Erythroblast (primary cell): ENCODE data around the gene HADH.

Experiments used
- GATA1 ChIP-seq: IDR thresholded peaks from 2 replicates; pipeline ENCODE4 v1.6.1; 2011; ENCODE audit warnings: low read depth, mild to moderate bottlenecking, control low read depth, low read length, moderate library complexity
- POLR2A ChIP-seq: IDR thresholded peaks from 2 replicates; pipeline ENCODE4 v1.6.1; 2011; ENCODE audit warnings: mild to moderate bottlenecking, low read length

DNA sequence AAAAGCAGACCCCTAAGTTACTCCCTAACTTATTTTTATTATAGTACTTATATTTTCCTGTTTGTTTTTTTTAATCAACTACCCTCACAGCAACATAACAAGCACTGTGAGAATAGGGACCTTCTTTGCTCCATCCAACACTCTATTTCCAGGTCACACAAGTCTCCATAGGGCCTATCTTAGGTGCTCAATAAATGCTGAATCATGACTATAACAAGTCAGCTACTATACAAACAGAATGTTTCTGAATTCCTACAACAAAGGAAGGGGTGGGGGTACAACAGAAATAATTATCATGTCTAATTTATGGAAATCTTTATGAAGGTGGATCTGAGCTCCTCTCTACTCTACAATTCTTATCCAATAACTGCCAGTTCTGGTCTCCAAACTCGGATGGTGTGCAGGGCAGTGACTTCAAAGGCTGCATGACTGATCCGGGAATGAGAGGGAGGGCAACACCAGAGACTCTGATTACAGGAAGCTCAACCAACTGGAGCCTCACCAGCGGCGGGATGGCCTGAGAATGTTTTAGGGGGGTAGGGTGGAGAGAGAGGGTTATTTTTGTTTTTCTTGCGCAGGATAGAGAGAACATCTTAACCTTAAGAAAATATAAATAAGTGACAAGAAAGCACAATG lies 71.1 kb downstream of the HADH start:
- no peak for TF ChIP-seq POLR2A
- TF ChIP-seq GATA1 = no peak
